Common myeloid progenitor, CD34-positive (primary cell): ENCODE data around the gene ACSL6.

ENCODE experiments used
- CTCF ChIA-PET: fragments of 350-600 bp; sonication (Branson Sonifier 250); formaldehyde crosslinking; loops from one replicate; lab custom pipeline; 2021; ENCODE audit warnings: antibody characterized with exemption; lab: Charles Lee
- POLR2A ChIA-PET: fragments of 350-600 bp; sonication (Branson Sonifier 250); formaldehyde crosslinking; loops from one replicate; lab custom pipeline; 2021; ENCODE audit warnings: antibody characterized with exemption; lab: Charles Lee
- DNase-seq, 3 donors: peaks; one replicate each; pipeline versions ENCODE4 v3.0.0 to v3.0.0-alpha.2; 2013
- H3K27ac ChIP-seq, 2 experiments: 1 replicate in 1 of 2; 2 replicates in 1 of 2; pipeline ENCODE4 v1.7.0; 2013; ENCODE audit warnings: inconsistent platforms in 2 of 2, low read length in 2 of 2, mild to moderate bottlenecking in 2 of 2, low read depth in 1 of 2, moderate library complexity in 1 of 2; ENCODE audit not compliant: severe bottlenecking in 2 of 2, insufficient read depth in 1 of 2, poor library complexity in 1 of 2
- H3K27me3 ChIP-seq, 5 experiments: replicated peaks in 2 of 5; 1 replicate in 3 of 5; 2 replicates in 2 of 5; pipeline versions ENCODE4 v1.6.1 to v1.7.0; 2013; ENCODE audit warnings: low read length in 4 of 5, mild to moderate bottlenecking in 2 of 5, moderate library complexity in 2 of 5, inconsistent platforms in 1 of 5; ENCODE audit not compliant: insufficient read depth in 5 of 5, control insufficient read depth in 4 of 5
- H3K36me3 ChIP-seq, 4 experiments: 1 replicate in 2 of 4; 2 replicates in 2 of 4; pipeline versions ENCODE4 v1.6.1 to v1.7.0; 2013; ENCODE audit warnings: low read length in 3 of 4, control low read depth in 1 of 4, mild to moderate bottlenecking in 1 of 4; ENCODE audit not compliant: control insufficient read depth in 4 of 4, insufficient read depth in 4 of 4
- H3K4me1 ChIP-seq, 4 experiments: 1 replicate in 3 of 4; 2 replicates in 1 of 4; pipeline versions ENCODE4 v1.6.1 to v1.7.1; 2013; ENCODE audit warnings: low read length in 3 of 4, mild to moderate bottlenecking in 3 of 4, control low read depth in 1 of 4, inconsistent platforms in 1 of 4, moderate library complexity in 1 of 4; ENCODE audit not compliant: control insufficient read depth in 4 of 4, insufficient read depth in 4 of 4; ENCODE audit errors: control extremely low read depth in 1 of 4
- H3K4me3 ChIP-seq, 7 experiments: 1 replicate in 4 of 7; 2 replicates in 3 of 7; pipeline versions ENCODE4 v1.5.1 to v1.7.0; 2013; ENCODE audit warnings: mild to moderate bottlenecking in 7 of 7, low read length in 6 of 7, moderate library complexity in 6 of 7, inconsistent platforms in 2 of 7, low read depth in 2 of 7, control low read depth in 1 of 7; ENCODE audit not compliant: insufficient read depth in 4 of 7, control insufficient read depth in 1 of 7; ENCODE audit errors: extremely low read depth in 1 of 7
- H3K9me3 ChIP-seq, 5 experiments: 1 replicate in 4 of 5; 2 replicates in 1 of 5; pipeline versions ENCODE4 v1.6.1 to v1.7.1; 2013; ENCODE audit warnings: low read length in 4 of 5, mild to moderate bottlenecking in 2 of 5, inconsistent platforms in 1 of 5, low read depth in 1 of 5, moderate library complexity in 1 of 5; ENCODE audit not compliant: control insufficient read depth in 4 of 5, insufficient read depth in 2 of 5; ENCODE audit errors: control extremely low read depth in 1 of 5
- WGBS: methylation state at CpG from one replicate; pipeline ENCODE4 v1.1.5; 2013; ENCODE audit not compliant: insufficient coverage; 5-methylcytosine and 5-hydroxymethylcytosine counted together

The ACSL6 gene

GRCh38 chr5:132044207-132044606 lies 32.7 kb upstream of the ACSL6 start:
- Histone ChIP-seq H3K27ac (no peak overlapping the region), H3K36me3 (no peaks in the 10 kb centered on the region), H3K27me3 (no peaks in the 10 kb centered on the region), H3K4me3 (peak overlapping the region in 1 of 7 experiments; percentile 2), H3K9me3 (peaks cover 0 to 3% (median 3%) of the 10 kb centered on the region in 5 experiments), H3K4me1 (peaks cover 3 to 11% (median 6%) of the 10 kb centered on the region in 4 experiments)
- CTCF ChIA-PET: interaction anchor here (1.0 kb wide), 1 partner anchor 455 kb away, joined by 3 read pairs; no protein-coding TSS in a partner anchor
- DNase-seq: peak in 2 of 3 donors; percentile 17 to 20
- 25% methylated on average over 6 of the region's 10 CpGs for WGBS
- POLR2A ChIA-PET: no interaction called here

DNA sequence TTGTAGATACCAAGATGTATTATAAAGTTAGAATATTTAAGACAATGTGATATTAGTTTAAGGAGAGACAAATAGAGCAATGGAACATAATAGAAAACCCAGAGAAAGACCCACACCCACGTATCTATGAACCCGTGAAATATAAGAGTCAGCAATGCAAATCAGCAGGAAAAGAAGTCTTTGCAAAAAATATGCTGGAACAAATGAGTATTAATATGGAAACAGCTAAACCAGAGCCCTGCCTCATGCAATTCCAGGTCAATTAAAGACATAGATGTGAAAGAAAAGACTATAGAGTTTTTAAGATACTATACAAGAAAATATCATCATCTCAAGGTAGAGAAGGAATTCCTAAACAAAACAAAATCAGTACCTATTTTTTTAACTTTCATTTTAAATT lies 25.9 kb upstream of the ACSL6 start:
- H3K4me1 ChIP-seq: no peaks in the 10 kb centered on the region
- no peak overlapping the region for H3K4me3 ChIP-seq
- H3K27ac ChIP-seq: no peak overlapping the region
- ChIA-PET POLR2A (no interaction called here), CTCF (interaction anchor here (1.3 kb wide), 1 partner anchor 10 kb away, joined by 3 read pairs; no protein-coding TSS in a partner anchor)
- H3K36me3 ChIP-seq: no peaks in the 10 kb centered on the region
- H3K9me3 ChIP-seq: peaks cover 0 to 4% (median 3%) of the 10 kb centered on the region in 5 experiments
- no CpG with 5 or more reads among the region's 2 CpGs for WGBS
- DNase-seq: no peak
- no peaks in the 10 kb centered on the region for H3K27me3 ChIP-seq

DNA sequence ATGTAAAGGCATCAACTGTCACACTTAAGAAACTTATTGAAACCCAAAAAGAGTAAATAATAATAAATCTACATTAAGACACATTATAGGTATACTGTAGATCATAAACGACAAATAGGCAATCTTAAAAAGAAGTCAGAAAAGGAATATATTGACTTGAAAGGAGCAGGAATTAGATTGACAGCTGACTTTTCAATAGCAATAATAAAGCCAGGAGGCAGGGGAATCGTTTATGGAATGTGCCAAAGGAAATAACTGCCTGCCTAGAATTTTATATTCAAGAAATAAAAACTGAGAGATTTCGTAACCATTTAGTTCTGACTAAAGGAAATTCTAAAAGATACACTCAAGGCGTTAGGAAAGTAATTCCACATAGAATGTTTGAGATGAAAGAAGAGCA lies 21.7 kb upstream of the ACSL6 start:
- Histone ChIP-seq H3K4me1 (no peaks in the 10 kb centered on the region), H3K4me3 (no peak overlapping the region), H3K27me3 (no peaks in the 10 kb centered on the region), H3K27ac (no peak overlapping the region), H3K36me3 (no peaks in the 10 kb centered on the region), H3K9me3 (peaks cover 0 to 4% (median 0%) of the 10 kb centered on the region in 5 experiments)
- ChIA-PET CTCF (no interaction called here), POLR2A (no interaction called here)
- whole genome bisulfite sequencing: 100% methylated on average over 1 of the region's 4 CpGs
- no peak for DNase-seq

GRCh38 chr5:132032196-132032595 lies 20.7 kb upstream of the ACSL6 start:
- H3K4me3 ChIP-seq: no peak overlapping the region
- peaks cover 0 to 4% (median 0%) of the 10 kb centered on the region in 5 experiments for H3K9me3 ChIP-seq
- POLR2A ChIA-PET: no interaction called here
- no peaks in the 10 kb centered on the region for H3K36me3 ChIP-seq
- H3K27me3 ChIP-seq: no peaks in the 10 kb centered on the region
- H3K27ac ChIP-seq: no peak overlapping the region
- DNase-seq: no peak
- no peaks in the 10 kb centered on the region for H3K4me1 ChIP-seq
- CTCF ChIA-PET: interaction anchor here (1.7 kb wide), 1 partner anchor 19 kb away, joined by 3 read pairs; no protein-coding TSS in a partner anchor

- ChIA-PET CTCF (interaction anchor here (1.5 to 1.7 kb wide), 2 partner anchors 18 to 35 kb away, joined by 3 read pairs; no protein-coding TSS in a partner anchor), POLR2A (no interaction called here)
- Histone ChIP-seq H3K4me1 (no peaks in the 10 kb centered on the region), H3K9me3 (peaks cover 0 to 4% (median 0%) of the 10 kb centered on the region in 5 experiments), H3K27me3 (no peaks in the 10 kb centered on the region), H3K27ac (no peak overlapping the region), H3K36me3 (no peaks in the 10 kb centered on the region), H3K4me3 (no peak overlapping the region)
- WGBS: 100% methylated on average over 1 of the region's 2 CpGs
- no peak for DNase-seq
Measured at GRCh38 chr5:132030610-132031009, 19.2 kb upstream of the ACSL6 start.

DNA sequence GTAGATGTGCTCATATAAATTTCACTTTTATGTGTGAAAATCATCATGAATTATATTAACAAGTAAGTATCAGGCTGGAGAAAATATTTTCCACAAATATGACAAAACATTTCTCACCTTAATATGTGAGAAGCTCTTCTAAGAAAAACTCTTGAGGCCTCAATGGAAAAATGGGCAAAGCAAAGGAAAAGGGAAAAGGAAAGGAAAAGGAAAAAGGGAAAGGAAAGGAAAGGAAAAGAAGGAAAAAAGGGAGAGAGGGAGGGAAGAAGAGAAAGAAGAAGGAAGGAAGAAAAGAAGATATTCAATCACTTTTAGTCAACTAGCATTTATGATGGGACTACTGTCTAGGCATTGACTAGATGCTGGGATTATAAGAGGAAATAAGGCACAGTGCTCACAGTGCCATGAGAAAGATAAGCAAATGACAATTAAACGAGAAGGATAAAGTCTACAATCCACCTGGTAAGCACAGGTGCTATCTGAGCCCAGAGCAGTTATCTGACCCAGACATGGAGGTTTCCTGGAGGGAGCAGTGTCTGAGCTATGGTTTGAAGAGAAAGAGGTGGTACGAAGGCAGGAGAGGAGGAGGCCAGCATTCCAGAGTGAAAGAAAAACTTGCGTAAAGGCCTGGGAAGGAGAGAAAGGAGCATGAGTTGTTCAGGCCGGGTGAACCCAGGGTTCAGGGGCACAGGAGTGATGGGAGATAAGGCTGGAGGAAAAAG lies 18.3 kb upstream of the ACSL6 start:
- ChIA-PET CTCF (interaction anchor here (0.6 to 0.7 kb wide), 3 partner anchors 9 to 442 kb away, joined by 3 read pairs; no protein-coding TSS in a partner anchor), POLR2A (no interaction called here)
- no peak for DNase-seq
- 90% methylated on average over 4 of the region's 4 CpGs for WGBS
- Histone ChIP-seq H3K36me3 (no peaks in the 10 kb centered on the region), H3K27ac (no peak overlapping the region), H3K9me3 (peaks cover 0 to 4% (median 0%) of the 10 kb centered on the region in 5 experiments), H3K4me1 (no peaks in the 10 kb centered on the region), H3K27me3 (no peaks in the 10 kb centered on the region), H3K4me3 (no peak overlapping the region)

DNA sequence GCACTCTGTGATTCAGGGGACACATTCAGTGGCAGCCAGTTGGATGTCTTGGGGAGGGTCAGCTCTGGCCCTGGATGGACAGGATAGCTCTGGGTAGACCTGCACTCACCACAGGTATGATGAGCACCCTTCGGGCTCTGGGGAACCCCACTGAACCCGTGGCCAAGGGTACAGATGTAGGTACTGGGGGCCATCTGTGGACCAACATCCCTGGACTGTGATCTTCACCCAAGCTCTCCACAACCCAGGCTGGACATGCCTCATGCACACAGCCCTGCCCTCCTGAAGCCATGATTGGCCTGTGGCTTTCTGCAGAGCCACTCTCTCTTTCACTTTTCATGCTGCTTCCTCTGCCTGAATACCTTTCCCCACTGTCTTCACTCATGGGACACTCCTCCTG lies 15.6 kb upstream of the ACSL6 start:
- CTCF ChIA-PET: no interaction called here

More for the DNA sequence above, 15.6 kb upstream of the ACSL6 start:
- Histone ChIP-seq H3K27me3 (peaks cover 0 to 1% (median 0%) of the 10 kb centered on the region in 5 experiments), H3K9me3 (no peaks in the 10 kb centered on the region), H3K4me3 (no peak overlapping the region), H3K36me3 (no peaks in the 10 kb centered on the region), H3K27ac (no peak overlapping the region), H3K4me1 (no peaks in the 10 kb centered on the region)
- POLR2A ChIA-PET: no interaction called here
- DNase-seq: no peak
- WGBS: 94% methylated on average over 2 of the region's 2 CpGs
